ENCODE measurements around the gene INF2. TPM values are rescaled to one million over a fixed set of nuclear protein-coding genes. Genes with fewer than 3 reads are reported as not detected.

INF2 gene
- total and polyA plus RNA-seq, 9 of the 15 experiments (the other 6 are each of a cell fraction or from before 2014, with no cell fraction given) = 0.56 to 31.3 (median 7.8) TPM

DNA sequence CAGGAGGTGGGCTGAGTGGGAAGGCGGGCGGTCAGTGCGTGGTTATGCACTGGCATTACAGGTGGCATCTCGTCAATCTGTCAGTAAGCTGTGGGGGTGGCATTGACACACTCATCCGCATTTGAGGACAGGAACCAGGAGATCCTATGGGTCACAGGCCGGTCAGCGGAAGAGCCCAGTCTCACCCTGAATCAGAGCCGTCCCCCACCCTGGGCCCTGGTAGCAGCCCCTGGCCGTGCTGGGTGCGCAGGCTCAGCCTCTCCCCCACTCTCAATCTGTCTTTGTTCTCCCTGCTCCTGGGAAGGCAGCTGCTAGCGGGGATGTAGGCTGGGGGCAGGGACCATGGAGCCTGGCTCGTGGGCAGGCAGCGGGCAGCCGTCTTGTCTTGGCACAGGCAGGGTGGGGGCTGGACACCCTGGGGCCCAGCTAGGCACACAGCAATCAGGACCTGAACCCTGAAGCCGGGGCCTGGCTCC, 5.1 kb downstream of the INF2 start (continued):
- TF ChIP-seq U2AF1 (optimal IDR thresholded peaks at IDR 0.05; ENCODE audit: low read depth, low read length) (no peak), BCOR (IDR thresholded peaks at IDR 0.05) (no peak)
- TF ChIP-seq, protein P1, sequence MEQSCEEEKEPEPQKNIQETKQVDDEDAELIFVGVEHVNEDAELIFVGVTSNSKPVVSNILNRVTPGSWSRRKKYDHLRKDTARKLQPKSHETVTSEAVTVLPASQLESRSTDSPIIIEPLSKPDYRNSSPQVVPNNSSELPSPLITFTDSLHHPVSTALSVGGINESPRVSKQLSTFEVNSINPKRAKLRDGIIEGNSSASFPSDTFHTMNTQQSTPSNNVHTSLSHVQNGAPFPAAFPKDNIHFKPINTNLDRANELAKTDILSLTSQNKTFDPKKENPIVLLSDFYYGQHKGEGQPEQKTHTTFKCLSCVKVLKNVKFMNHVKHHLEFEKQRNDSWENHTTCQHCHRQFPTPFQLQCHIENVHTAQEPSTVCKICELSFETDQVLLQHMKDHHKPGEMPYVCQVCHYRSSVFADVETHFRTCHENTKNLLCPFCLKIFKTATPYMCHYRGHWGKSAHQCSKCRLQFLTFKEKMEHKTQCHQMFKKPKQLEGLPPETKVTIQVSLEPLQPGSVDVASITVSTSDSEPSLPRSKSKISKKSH (CRISPR knock-in tag; IDR thresholded peaks at IDR 0.05) = no peak

DNA sequence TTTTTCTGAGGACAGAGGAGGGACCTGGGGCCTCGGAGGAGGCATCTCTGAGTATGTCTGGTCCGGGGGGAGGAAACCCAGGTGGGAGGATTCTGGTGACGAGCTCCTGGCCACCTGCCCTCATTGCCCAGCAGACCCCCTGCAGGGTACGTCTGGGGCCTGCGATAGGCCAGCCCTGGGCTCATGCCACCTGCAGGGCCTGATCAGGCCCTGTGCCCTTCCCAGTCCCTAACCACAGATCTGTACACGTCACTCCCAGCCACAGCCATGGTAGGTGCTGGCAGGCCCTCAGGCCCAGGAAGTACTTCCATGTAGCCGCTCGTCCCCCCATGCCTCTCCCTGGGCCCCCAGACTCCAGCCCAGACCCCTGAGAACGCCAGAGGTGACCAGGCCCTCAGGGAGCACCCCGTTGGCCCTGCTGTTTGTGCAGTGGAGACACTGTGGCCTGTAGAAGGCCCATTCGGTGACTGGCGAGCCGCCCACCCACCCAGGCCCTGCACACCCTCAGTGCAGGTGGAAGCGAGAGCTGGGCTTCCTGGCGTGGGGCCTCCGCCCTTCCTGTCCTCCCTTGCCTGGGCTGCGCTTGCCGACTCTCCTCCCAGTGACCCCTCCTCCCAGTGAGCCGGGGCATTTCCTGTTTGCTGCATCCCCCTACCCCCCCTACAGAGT, 5.7 kb downstream of the INF2 start:
- Histone ChIP-seq H3K9me3 (replicated peaks; ENCODE audit: control insufficient read depth, insufficient read depth, low read depth, low read length) (no peaks in the 10 kb centered on the region), H3K9me1 (ENCODE audit: control insufficient read depth, insufficient read depth, low read length) (peaks cover 3% of the 10 kb centered on the region), H3K79me2 (ENCODE audit: control insufficient read depth, insufficient read depth, low read length) (peaks cover 27% of the 10 kb centered on the region), H3K4me1 (replicated peaks in 1 of 2; ENCODE audit: control insufficient read depth in 2 of 2, insufficient read depth in 2 of 2, low read length in 2 of 2) (peaks cover 12 to 98% of the 10 kb centered on the region in 2 experiments; a peak in 4 of 5 replicates), H2AFZ (ENCODE audit: low read depth, low read length) (no peak overlapping the region), H3K27ac (ENCODE audit: extremely low read depth, low read depth, low read length) (no peak overlapping the region), H4K20me1 (replicated peaks; ENCODE audit: control insufficient read depth, insufficient read depth, low read length) (no peaks in the 10 kb centered on the region; the same call in 1 of the 2 replicates), H3K4me3 (no peak overlapping the region), H3K4me2 (ENCODE audit: insufficient read depth, low read length) (no peak overlapping the region), H3K36me3 (ENCODE audit: control insufficient read depth, insufficient read depth, low read length) (peaks cover 36% of the 10 kb centered on the region; the same call in 2 of the 3 replicates), H3K9ac (ENCODE audit: insufficient read depth in 1 of 2, low read depth in 2 of 2, low read length in 2 of 2) (peak overlapping the region in 1 of 2 experiments; percentile 68; a peak in 1 of 4 replicates), H3K27me3 (ENCODE audit: control insufficient read depth in 2 of 2, insufficient read depth in 2 of 2, low read length in 2 of 2) (no peaks in the 10 kb centered on the region)
- WGBS (ENCODE audit: insufficient coverage, low coverage, missing lambda C conversion rate) = 78% methylated on average over 6 of the region's 19 CpGs
- TF ChIP-seq KLF6 (CRISPR knock-in tag; IDR thresholded peaks at IDR 0.05; ENCODE audit: borderline replicate concordance) (no peak), ZNF354B (CRISPR knock-in tag; IDR thresholded peaks at IDR 0.05) (no peak), ZNF263 (CRISPR knock-in tag; IDR thresholded peaks at IDR 0.05; ENCODE audit: borderline replicate concordance) (peak; percentile 59; the same call in 1 of the 2 replicates), FIP1L1 (IDR thresholded peaks at IDR 0.05; ENCODE audit: low read depth, low read length, poor library complexity, severe bottlenecking) (no peak)
- BruUV-seq (replicated peaks) = no TSS peak
- in situ Hi-C loops (cut with MboI) = no loop called here
- ATAC-seq (no peak), FAIRE-seq (no peak), DNase-seq (ENCODE audit: extremely low read depth in 1 of 4, low spot score in 3 of 4) (no peak)
- ChIA-PET CTCF (ENCODE audit: low intra/inter-chr PET ratio) (no interaction called here), POLR2A (interaction anchor here (0.7 to 1.2 kb wide), 3 partner anchors 9 to 17 kb away, joined by 3 read pairs; no protein-coding TSS in a partner anchor)
- intact Hi-C loops (cut with micrococcal nuclease) = no loop called here

Data from K562 (cell line).